A549 (cell line): ENCODE data around the gene DCAF11. TPM values are rescaled to one million over a fixed set of nuclear protein-coding genes. Genes with fewer than 3 reads are reported as not detected.
A peak's percentile ranks its signal among the peaks of the same experiment; 100 is the strongest.

Source experiments
- ATAC-seq, 2 experiments: fragments of 200-7000 bp in 1 of 2; fragments of >200 bp in 1 of 2; cut with Nextera tagmentation in 1 of 2; cut with Tn5 transposase in 1 of 2; 3 replicates each; pipeline versions ENCODE4 v1.8.0 to v1.9.1; 2018 to 2020; ENCODE audit warnings: mild to moderate bottlenecking in 1 of 2, moderate library complexity in 1 of 2
- CTCF ChIA-PET: fragments of 300-600 bp; sonication (Branson Sonifier 250); formaldehyde crosslinking; extraction: SDS; loops from one replicate; lab custom pipeline; 2021; ENCODE audit warnings: antibody characterized with exemption, inconsistent platforms; lab: Yijun Ruan, JAX
- POLR2A ChIA-PET: fragments of 350-600 bp; formaldehyde crosslinking; extraction: SDS; loops from one replicate; lab custom pipeline; 2021; ENCODE audit warnings: antibody characterized with exemption, inconsistent platforms; lab: Yijun Ruan, JAX
- DNase-seq, 2 experiments: peaks; one replicate each; pipeline versions ENCODE4 v3.0.0 to v3.0.0-alpha.2; 2011 to 2016; ENCODE audit warnings: low read depth in 1 of 2, low spot score in 1 of 2
- FAIRE-seq: peaks from 2 replicates; lab custom pipeline; 2011; peaks lifted over from hg19 to GRCh38; lab: Jason Lieb, UNC
- H3K27ac ChIP-seq, 2 experiments: fragments of >200 bp; sonication (Bioruptor Twin); formaldehyde crosslinking; 3 replicates each; pipeline ENCODE4 v1.5.1; 2016 to 2017
- H3K4me1 ChIP-seq: fragments of >200 bp; sonication (Bioruptor Twin); formaldehyde crosslinking; 3 replicates; pipeline ENCODE4 v1.6.1; 2016
- H3K4me2 ChIP-seq: fragments of >200 bp; sonication (Bioruptor Twin); formaldehyde crosslinking; 3 replicates; pipeline ENCODE4 v1.6.1; 2016
- H3K4me3 ChIP-seq: fragments of >200 bp; sonication (Bioruptor Twin); formaldehyde crosslinking; 3 replicates; pipeline ENCODE4 v1.5.1; 2016
- H3K9me3 ChIP-seq: fragments of >200 bp; sonication (Bioruptor Twin); formaldehyde crosslinking; 3 replicates; pipeline ENCODE4 v1.6.1; 2016
- CBX2 ChIP-seq: fragments of 200-600 bp; sonication (generic); IDR thresholded peaks from 2 replicates; pipeline ENCODE4 v1.6.1; 2016; ENCODE audit warnings: low read depth, mild to moderate bottlenecking, borderline replicate concordance
- CBX8 ChIP-seq: fragments of 200-600 bp; sonication (generic); IDR thresholded peaks from 2 replicates; pipeline ENCODE4 v1.6.1; 2016
- CEBPB ChIP-seq, 2 experiments: fragments of >200 bp in 1 of 2; sonication (Bioruptor Twin) in 1 of 2; formaldehyde crosslinking in 1 of 2; IDR thresholded peaks; 2 replicates each; pipeline ENCODE4 v1.6.1; 2012 to 2016
- CHD2 ChIP-seq: fragments of 150-350 bp; IDR thresholded peaks from 2 replicates; pipeline ENCODE4 v1.6.1; 2014; ENCODE audit warnings: low read length; ENCODE audit not compliant: partially characterized antibody
- CHD4 ChIP-seq: fragments of 200-600 bp; sonication (generic); IDR thresholded peaks from 2 replicates; pipeline ENCODE4 v1.6.1; 2016; ENCODE audit warnings: antibody characterized with exemption, mild to moderate bottlenecking, borderline replicate concordance
- EHF ChIP-seq: fragments of 250-450 bp; sonication (Bioruptor Pico); IDR thresholded peaks from 2 replicates; pipeline ENCODE4 v1.5.0; 2020; ENCODE audit warnings: mild to moderate bottlenecking
- EP300 ChIP-seq, 2 experiments: fragments of >200 bp; sonication (Bioruptor Twin); formaldehyde crosslinking; IDR thresholded peaks; 2 replicates in 1 of 2; 3 replicates in 1 of 2; pipeline ENCODE4 v1.6.1; 2016 to 2017
- FOSB ChIP-seq: fragments of 250-450 bp; sonication (Bioruptor Pico); IDR thresholded peaks from 2 replicates; pipeline ENCODE4 v1.5.0; 2020; ENCODE audit warnings: mild to moderate bottlenecking, moderate library complexity
- FOSL2 ChIP-seq, 2 experiments: fragments of 450-650 bp in 1 of 2; fragments of >200 bp in 1 of 2; sonication (Bioruptor Twin) in 1 of 2; formaldehyde crosslinking; IDR thresholded peaks; 2 replicates each; pipeline versions ENCODE4 v1.5.0 to v1.6.1; 2016 to 2020; ENCODE audit warnings: mild to moderate bottlenecking in 1 of 2, moderate library complexity in 1 of 2
- GATA3 ChIP-seq: IDR thresholded peaks from 2 replicates; pipeline ENCODE4 v1.6.1; 2012; ENCODE audit warnings: borderline replicate concordance
- JUNB ChIP-seq: fragments of >200 bp; sonication (Bioruptor Twin); formaldehyde crosslinking; IDR thresholded peaks from 2 replicates; pipeline ENCODE4 v1.6.1; 2016
- KDM1A ChIP-seq: fragments of 200-600 bp; sonication (generic); IDR thresholded peaks from 2 replicates; pipeline ENCODE4 v1.6.1; 2016; ENCODE audit warnings: low read depth, mild to moderate bottlenecking
- KDM5A ChIP-seq: fragments of 200-600 bp; sonication (generic); IDR thresholded peaks from 2 replicates; pipeline ENCODE4 v1.6.1; 2016; ENCODE audit warnings: antibody characterized with exemption, mild to moderate bottlenecking
- MYC ChIP-seq: IDR thresholded peaks from 2 replicates; pipeline ENCODE4 v1.6.1; 2012; ENCODE audit warnings: mild to moderate bottlenecking, inconsistent platforms, low read length, improper control_type of control experiment, borderline replicate concordance
- NPAS2 ChIP-seq: fragments of 250-450 bp; sonication (Bioruptor Pico); IDR thresholded peaks from 2 replicates; pipeline ENCODE4 v1.8.0; 2022; ENCODE audit warnings: mild to moderate bottlenecking, moderate library complexity, borderline replicate concordance
- PHF8 ChIP-seq: fragments of 200-600 bp; sonication (generic); IDR thresholded peaks from 2 replicates; pipeline ENCODE4 v1.6.1; 2016; ENCODE audit warnings: low read depth, mild to moderate bottlenecking, antibody characterized with exemption, moderate library complexity, borderline replicate concordance
- POLR2A ChIP-seq: IDR thresholded peaks from 2 replicates; pipeline ENCODE4 v1.6.1; 2012; ENCODE audit warnings: mild to moderate bottlenecking, low read length
- POLR2AphosphoS2 ChIP-seq: conservative IDR thresholded peaks from 2 replicates; pipeline ENCODE4 v1.6.1; 2012; ENCODE audit warnings: low read length, improper control_type of control experiment, inconsistent platforms
- RCOR1 ChIP-seq: fragments of 150-350 bp; IDR thresholded peaks from 2 replicates; pipeline ENCODE4 v1.6.1; 2014; ENCODE audit warnings: antibody characterized with exemption, low read length, low read depth
- RFX5 ChIP-seq: fragments of 450-650 bp; IDR thresholded peaks from 2 replicates; pipeline ENCODE4 v1.7.1; 2014; ENCODE audit warnings: antibody characterized with exemption, mild to moderate bottlenecking, moderate library complexity
- SREBF2 ChIP-seq: fragments of 450-650 bp; IDR thresholded peaks from 2 replicates; pipeline ENCODE4 v1.6.1; 2014; ENCODE audit warnings: mild to moderate bottlenecking, moderate library complexity
- ZC3H11A ChIP-seq: fragments of 450-650 bp; IDR thresholded peaks from 2 replicates; pipeline ENCODE4 v1.6.1; 2014; ENCODE audit warnings: antibody characterized with exemption, mild to moderate bottlenecking
- ZFP36 ChIP-seq: fragments of 450-650 bp; IDR thresholded peaks from 2 replicates; pipeline ENCODE4 v1.6.1; 2014; ENCODE audit warnings: borderline replicate concordance; ENCODE audit not compliant: partially characterized antibody
- ZSCAN20 ChIP-seq: fragments of 250-450 bp; sonication (Bioruptor Pico); IDR thresholded peaks from 2 replicates; pipeline ENCODE4 v1.8.0; 2022; ENCODE audit warnings: mild to moderate bottlenecking, moderate library complexity
- WGBS: methylation state at CpG from one replicate; pipeline ENCODE4 v1.1.6; 2017; ENCODE audit errors: missing lambda C conversion rate; 5-methylcytosine and 5-hydroxymethylcytosine counted together
- polyA plus RNA-seq, 4 experiments: library from polyadenylated mRNA; depleted of rRNA in 3 of 4; stranded (reverse); fragments of >200 nt; fragmentation: RNase III in 1 of 4; extraction: RNeasy Plus Mini Kit Qiagen cat#74134 plus additional on column Dnase treatment in 1 of 4; gene quantifications; 2 replicates in 3 of 4; 3 replicates in 1 of 4; pipeline ENCODE4 v1.2.3, GENCODE V29; 2011 to 2017
- TF ChIP-seq, protein P1 (sequence below): IDR thresholded peaks from 2 replicates; pipeline ENCODE4 v1.6.1; 2012
- TF ChIP-seq, protein P2 (sequence below): fragments of >200 bp; sonication (Bioruptor Twin); formaldehyde crosslinking; IDR thresholded peaks from 3 replicates; pipeline ENCODE4 v1.5.1; 2016

DCAF11 gene
- polyA plus RNA-seq, 2 of the 4 experiments (the other 2 are of a cell fraction): 27.9 to 30.7 TPM

DNA sequence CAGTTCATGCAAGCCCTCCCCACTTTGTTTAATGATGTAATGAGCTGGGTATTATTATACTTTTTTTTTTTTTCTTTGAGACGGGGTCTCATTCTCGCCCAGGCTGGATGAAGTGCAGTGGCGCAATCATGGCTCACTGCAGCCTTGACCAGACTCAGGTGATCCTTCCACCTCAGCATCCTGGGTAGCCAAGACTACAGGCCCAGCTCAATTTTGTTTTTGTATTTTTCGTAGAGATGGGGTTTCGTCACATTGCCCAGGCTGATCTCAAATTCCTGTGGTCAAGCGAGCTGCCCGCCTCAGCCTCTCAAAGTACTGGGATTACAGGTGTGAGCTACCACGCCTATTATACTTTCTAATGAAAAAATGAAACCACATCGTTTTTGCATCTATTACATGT lies 4.5 kb upstream of the DCAF11 start:
- CTCF ChIA-PET: interaction anchor here (0.6 to 13.3 kb wide), 18 partner anchors 8 to 181 kb away, joined by 3 to 244 read pairs (median 6); partner anchors contain the start of genes IRF9, PCK2 and RNF31
- Histone ChIP-seq H3K4me2 (no peak overlapping the region), H3K4me1 (peaks cover 9% of the 10 kb centered on the region; the same call in 1 of the 3 replicates), H3K9me3 (no peaks in the 10 kb centered on the region), H3K27ac (no peak overlapping the region), H3K4me3 (no peak overlapping the region)
- ATAC-seq (no peak), FAIRE-seq (no peak), DNase-seq (no peak)
- 80% methylated on average over 9 of the region's 9 CpGs for WGBS
- POLR2A ChIA-PET: interaction anchor here (1.9 to 6.1 kb wide), 2 partner anchors 16 to 29 kb away, joined by 6 to 38 read pairs; partner anchors contain the start of gene PCK2
- TF ChIP-seq, protein P1, sequence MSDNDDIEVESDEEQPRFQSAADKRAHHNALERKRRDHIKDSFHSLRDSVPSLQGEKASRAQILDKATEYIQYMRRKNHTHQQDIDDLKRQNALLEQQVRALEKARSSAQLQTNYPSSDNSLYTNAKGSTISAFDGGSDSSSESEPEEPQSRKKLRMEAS: no peak
- TF ChIP-seq RCOR1 (no peak), CHD4 (no peak), FOSL2 (IDR thresholded peaks at IDR 0.05) (no peak), FOSL2 (CRISPR knock-in tag; IDR thresholded peaks at IDR 0.05) (no peak), ZFP36 (no peak), ZSCAN20 (CRISPR knock-in tag) (no peak), POLR2AphosphoS2 (no peak), CBX2 (no peak), NPAS2 (CRISPR knock-in tag) (no peak), FOSB (CRISPR knock-in tag) (no peak), MYC (no peak), POLR2A (no peak), PHF8 (no peak), KDM1A (no peak), ZC3H11A (no peak), GATA3 (no peak), CEBPB (IDR thresholded peaks at IDR 0.05) (no peak), CHD2 (no peak)

DNA sequence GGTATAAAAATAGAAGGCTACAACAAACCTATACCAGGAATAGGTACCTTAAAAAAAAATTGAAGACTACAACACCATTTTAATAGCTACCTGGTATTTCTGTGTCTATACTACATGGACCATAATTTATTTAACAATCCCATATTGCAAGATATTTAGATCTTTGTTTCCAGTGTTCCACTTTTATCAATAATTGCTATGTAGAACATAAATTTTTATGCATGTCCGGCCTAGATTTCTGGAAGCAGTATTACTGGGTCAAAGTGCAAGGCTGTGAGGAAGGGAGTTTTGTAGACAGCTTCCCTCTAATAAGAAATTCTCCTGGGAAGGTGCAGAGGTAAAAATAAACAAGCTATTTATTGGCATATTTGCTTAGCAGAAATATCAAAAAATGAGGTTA lies 4.1 kb upstream of the DCAF11 start:
- Histone ChIP-seq H3K27ac (no peak overlapping the region), H3K4me2 (no peak overlapping the region), H3K4me1 (peaks cover 10% of the 10 kb centered on the region; the same call in 1 of the 3 replicates), H3K9me3 (no peaks in the 10 kb centered on the region), H3K4me3 (no peak overlapping the region)
- no peak for FAIRE-seq
- no peak for ATAC-seq
- TF ChIP-seq CBX8 (no peak), ZFP36 (no peak), ZC3H11A (no peak), EP300 (IDR thresholded peaks at IDR 0.05) (no peak), EHF (CRISPR knock-in tag) (no peak), KDM5A (no peak), RFX5 (no peak)
- WGBS: 67% methylated on average over 1 of the region's 1 CpG
- POLR2A ChIA-PET: interaction anchor here (6.1 kb wide), 1 partner anchor 17 kb away, joined by 38 read pairs; the partner anchor contains the start of gene PCK2
- DNase-seq: no peak
- CTCF ChIA-PET: interaction anchor here (0.9 to 13.3 kb wide), 9 partner anchors 15 to 51 kb away, joined by 3 to 244 read pairs (median 4); partner anchors contain the start of genes IRF9, PCK2 and RNF31

DNA sequence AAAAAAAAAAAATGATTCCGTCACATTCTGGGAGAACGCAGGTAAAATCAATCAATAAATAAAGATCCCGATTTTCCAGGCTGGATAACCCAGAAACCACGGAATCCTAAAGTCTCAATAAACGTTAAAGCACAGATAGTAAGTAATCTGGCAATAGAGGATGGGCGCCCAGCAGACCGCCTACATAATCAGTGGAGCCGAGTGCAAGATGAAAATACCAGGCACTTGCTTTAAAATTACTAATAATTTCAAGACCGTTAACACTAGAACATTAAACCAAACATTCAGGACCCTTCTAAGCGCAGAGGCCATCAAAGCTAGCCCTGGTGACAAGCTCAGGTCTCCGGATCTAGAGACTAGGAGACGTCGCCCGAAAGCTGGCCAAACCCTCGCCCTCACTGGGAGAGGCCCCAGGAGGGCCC lies 1.2 kb upstream of the DCAF11 start:
- peak overlapping the region; percentile 62 for H3K4me3 ChIP-seq
- peak overlapping the region; percentile 78 for H3K4me2 ChIP-seq
- ATAC-seq: peak; percentile 14 to 24; a peak in 5 of 6 replicates
- TF ChIP-seq JUNB (no peak), NPAS2 (CRISPR knock-in tag) (no peak), SREBF2 (no peak), FOSL2 (IDR thresholded peaks at IDR 0.05) (no peak), FOSL2 (CRISPR knock-in tag; IDR thresholded peaks at IDR 0.05) (no peak)
- TF ChIP-seq, protein P2, sequence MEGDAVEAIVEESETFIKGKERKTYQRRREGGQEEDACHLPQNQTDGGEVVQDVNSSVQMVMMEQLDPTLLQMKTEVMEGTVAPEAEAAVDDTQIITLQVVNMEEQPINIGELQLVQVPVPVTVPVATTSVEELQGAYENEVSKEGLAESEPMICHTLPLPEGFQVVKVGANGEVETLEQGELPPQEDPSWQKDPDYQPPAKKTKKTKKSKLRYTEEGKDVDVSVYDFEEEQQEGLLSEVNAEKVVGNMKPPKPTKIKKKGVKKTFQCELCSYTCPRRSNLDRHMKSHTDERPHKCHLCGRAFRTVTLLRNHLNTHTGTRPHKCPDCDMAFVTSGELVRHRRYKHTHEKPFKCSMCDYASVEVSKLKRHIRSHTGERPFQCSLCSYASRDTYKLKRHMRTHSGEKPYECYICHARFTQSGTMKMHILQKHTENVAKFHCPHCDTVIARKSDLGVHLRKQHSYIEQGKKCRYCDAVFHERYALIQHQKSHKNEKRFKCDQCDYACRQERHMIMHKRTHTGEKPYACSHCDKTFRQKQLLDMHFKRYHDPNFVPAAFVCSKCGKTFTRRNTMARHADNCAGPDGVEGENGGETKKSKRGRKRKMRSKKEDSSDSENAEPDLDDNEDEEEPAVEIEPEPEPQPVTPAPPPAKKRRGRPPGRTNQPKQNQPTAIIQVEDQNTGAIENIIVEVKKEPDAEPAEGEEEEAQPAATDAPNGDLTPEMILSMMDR: no peak
- no peaks in the 10 kb centered on the region for H3K9me3 ChIP-seq
- ChIA-PET CTCF (interaction anchor here (1.1 to 5.6 kb wide), 5 partner anchors 11 to 58 kb away, joined by 4 to 44 read pairs (median 6); partner anchors contain the start of gene IRF9), POLR2A (interaction anchor here (1.3 to 2.9 kb wide), 8 partner anchors 10 to 77 kb away, joined by 4 to 55 read pairs (median 22); partner anchors contain the start of genes CARMIL3, EMC9, IRF9 and PCK2)
- no peak for DNase-seq
- peaks cover 17% of the 10 kb centered on the region; the same call in 1 of the 3 replicates for H3K4me1 ChIP-seq
- 42% methylated on average over 15 of the region's 15 CpGs for WGBS
- H3K27ac ChIP-seq: peak overlapping the region; percentile 95 to 96
- no peak for FAIRE-seq
